K562 (cell line): Measurements from ENCODE around the gene MLN. TPM values are rescaled to one million over a fixed set of nuclear protein-coding genes. Genes with fewer than 3 reads are reported as not detected.
A peak's percentile ranks its signal among the peaks of the same experiment; 100 is the strongest.

Experiments
- BDP1 ChIP-seq: IDR thresholded peaks from 3 replicates; pipeline ENCODE4 v1.6.1; 2011; ENCODE audit not compliant: insufficient read length, insufficient read depth
- CHAMP1 ChIP-seq: fragments of 450-650 bp; IDR thresholded peaks from 2 replicates; pipeline ENCODE4 v1.6.1; 2016; ENCODE audit warnings: mild to moderate bottlenecking
- E2F8 ChIP-seq: fragments of 450-650 bp; IDR thresholded peaks from 2 replicates; pipeline ENCODE4 v1.7.1; 2018; ENCODE audit warnings: mild to moderate bottlenecking, low read depth; ENCODE audit not compliant: partially characterized antibody
- ELF4 ChIP-seq: fragments of 450-650 bp; formaldehyde crosslinking; IDR thresholded peaks from 2 replicates; pipeline ENCODE4 v1.4.0; 2022; ENCODE audit warnings: missing genetic modification characterization
- MYNN ChIP-seq, 2 experiments: sonication (generic); formaldehyde crosslinking in 1 of 2; IDR thresholded peaks; 2 replicates each; pipeline versions ENCODE4 v1.5.0 to v1.6.1; 2016 to 2020; ENCODE audit warnings: antibody characterized with exemption in 1 of 2, missing genetic modification reagents in 1 of 2
- NONO ChIP-seq, 2 experiments: fragments of 200-400 bp in 1 of 2; fragments of 450-650 bp in 1 of 2; formaldehyde crosslinking in 1 of 2; IDR thresholded peaks; 2 replicates each; pipeline ENCODE4 v1.6.1; 2017; ENCODE audit warnings: low read depth in 2 of 2, mild to moderate bottlenecking in 2 of 2, moderate library complexity in 2 of 2, low read length in 1 of 2
- NR4A1 ChIP-seq, 2 experiments: fragments of 250-450 bp in 1 of 2; fragments of 450-650 bp in 1 of 2; sonication (Bioruptor Pico) in 1 of 2; IDR thresholded peaks; 2 replicates each; pipeline versions ENCODE4 v1.4.0 to v1.6.1; 2016 to 2020; ENCODE audit warnings: mild to moderate bottlenecking in 2 of 2, missing compliant biosample characterization in 1 of 2, missing genetic modification characterization in 1 of 2, moderate library complexity in 1 of 2
- POLR2B ChIP-seq: fragments of 450-650 bp; IDR thresholded peaks from 2 replicates; pipeline ENCODE4 v1.6.1; 2018; ENCODE audit warnings: low read depth; ENCODE audit not compliant: partially characterized antibody
- SMAD3 ChIP-seq: fragments of 450-650 bp; formaldehyde crosslinking; conservative IDR thresholded peaks from 2 replicates; pipeline ENCODE4 v1.4.0; 2020; ENCODE audit warnings: mild to moderate bottlenecking
- SMARCC2 ChIP-seq: fragments of 450-650 bp; IDR thresholded peaks from 2 replicates; pipeline ENCODE4 v1.6.1; 2017; ENCODE audit warnings: antibody characterized with exemption, moderate library complexity, mild to moderate bottlenecking, low read depth
- SREBF1 ChIP-seq: fragments of 150-350 bp; IDR thresholded peaks from 2 replicates; pipeline ENCODE4 v1.6.1; 2014; ENCODE audit warnings: antibody characterized with exemption, low read depth, low read length, borderline replicate concordance
- STAG1 ChIP-seq: sonication (generic); formaldehyde crosslinking; IDR thresholded peaks from 2 replicates; pipeline ENCODE4 v1.5.0; 2020; ENCODE audit warnings: missing genetic modification reagents, borderline replicate concordance
- TBP ChIP-seq: optimal IDR thresholded peaks from 2 replicates; pipeline ENCODE3; 2011; ENCODE audit warnings: low read depth, low read length, improper control_type of control experiment
- ZC3H4 ChIP-seq: sonication (generic); formaldehyde crosslinking; IDR thresholded peaks from 2 replicates; pipeline ENCODE4 v1.9.0; 2021; ENCODE audit warnings: missing genetic modification reagents, borderline replicate concordance
- ZNF140 ChIP-seq: fragments of 250-450 bp; sonication (Bioruptor Pico); IDR thresholded peaks from 2 replicates; pipeline ENCODE4 v1.8.0; 2021; ENCODE audit warnings: moderate library complexity, mild to moderate bottlenecking, inconsistent platforms
- ZNF24 ChIP-seq: fragments of 450-650 bp; IDR thresholded peaks from 2 replicates; pipeline ENCODE4 v1.6.1; 2016
- ZNF253 ChIP-seq: fragments of 250-450 bp; sonication (Bioruptor Pico); conservative IDR thresholded peaks from 2 replicates; pipeline ENCODE4 v1.6.1; 2021; ENCODE audit warnings: mild to moderate bottlenecking
- ZNF280B ChIP-seq: fragments of 250-450 bp; sonication (Bioruptor Pico); IDR thresholded peaks from 2 replicates; pipeline ENCODE4 v1.5.1; 2021; ENCODE audit warnings: mild to moderate bottlenecking
- ZNF655 ChIP-seq: fragments of 250-450 bp; sonication (Bioruptor Pico); IDR thresholded peaks from 2 replicates; pipeline ENCODE4 v1.5.0; 2021
- polyA plus RNA-seq, 8 experiments: library from polyadenylated mRNA; depleted of rRNA in 4 of 8; stranded (reverse) in 5 of 8; unstranded in 3 of 8; fragments of >200 nt; fragmentation: Nextera tagmentation in 2 of 8; fragmentation: Illumina TruSeq in 1 of 8; extraction: Ambion mirVana in 2 of 8; extraction: Trizol in 1 of 8; gene quantifications; 2 replicates each; pipeline versions ENCODE4 v1.2.1 to v1.2.3, GENCODE V29; 2011 to 2014; ENCODE audit warnings: inconsistent platforms in 1 of 8, missing spikeins in 1 of 8
- total RNA-seq, 7 experiments: library from RNA; depleted of rRNA in 6 of 7; stranded (reverse); fragments of >200 nt in 6 of 7; fragmentation: Illumina TruSeq in 2 of 7; extraction: Trizol in 2 of 7; gene quantifications; 2 replicates each; pipeline versions ENCODE4 v1.2.1 to v1.2.3, GENCODE V29; 2011 to 2021; ENCODE audit warnings: low replicate concordance in 1 of 7

Gene MLN
- total and polyA plus RNA-seq, 9 of the 15 experiments (the other 6 are each of a cell fraction or from before 2014, with no cell fraction given) = not detected

GRCh38 chr6:33840048-33840926, 36.5 kb upstream of the MLN start (continued):
- TF ChIP-seq TBP = peak; percentile 23
- TF ChIP-seq SMARCC2 = peak; percentile 95
- TF ChIP-seq ZNF24 = no peak; the same call in 1 of the 2 replicates
- no peak for TF ChIP-seq ZC3H4 (CRISPR knock-in tag)
- TF ChIP-seq STAG1 (CRISPR knock-in tag) = no peak
- TF ChIP-seq ZNF280B = no peak
- TF ChIP-seq ZNF655 = no peak
- TF ChIP-seq NR4A1 (CRISPR knock-in tag; IDR thresholded peaks at IDR 0.05) = no peak
- TF ChIP-seq NR4A1 (tag; IDR thresholded peaks at IDR 0.05) = peak; percentile 87; the same call in 1 of the 2 replicates
- TF ChIP-seq ELF4 (CRISPR knock-in tag) = no peak; the same call in 1 of the 2 replicates
- TF ChIP-seq E2F8 = peak; percentile 69
- TF ChIP-seq CHAMP1 = no peak
- no peak for TF ChIP-seq ZNF253 (CRISPR knock-in tag)
- 0 out of 4 replicates have a peak, but pooled peaks of 1 of the 2 experiments have one; percentile 47 for TF ChIP-seq NONO (IDR thresholded peaks at IDR 0.05; ENCODE audit: low read depth in 2 of 2, low read length in 1 of 2)
- TF ChIP-seq BDP1 = no peak
- TF ChIP-seq SREBF1 = peak; percentile 71; the same call in 1 of the 2 replicates
- TF ChIP-seq SMAD3 = no peak
- TF ChIP-seq MYNN (IDR thresholded peaks at IDR 0.05) = peak; percentile 71
- TF ChIP-seq MYNN (CRISPR knock-in tag; IDR thresholded peaks at IDR 0.05) = no peak
- no peak for TF ChIP-seq ZNF140 (CRISPR knock-in tag)
- TF ChIP-seq POLR2B = peak; percentile 19
